H9 (cell line): Measurements from ENCODE around the gene FAIM2. TPM values are rescaled to one million over a fixed set of nuclear protein-coding genes. Genes with fewer than 3 reads are reported as not detected.

Experiments
- DNase-seq: peaks from one replicate; pipeline ENCODE4 v3.0.0-alpha.2; 2017
- H2AFZ ChIP-seq: one replicate; pipeline ENCODE4 v1.6.1; 2013; ENCODE audit warnings: mild to moderate bottlenecking, low read length, control low read depth, moderate library complexity
- H2AK5ac ChIP-seq: 2 replicates; pipeline ENCODE4 v1.6.1; 2013; ENCODE audit warnings: low read length, control low read depth, mixed read lengths; ENCODE audit not compliant: insufficient read length
- H2BK120ac ChIP-seq: one replicate; pipeline ENCODE4 v1.6.1; 2013; ENCODE audit warnings: low read depth, mild to moderate bottlenecking, low read length, control low read depth, inconsistent platforms; ENCODE audit not compliant: poor library complexity, severe bottlenecking
- H2BK12ac ChIP-seq: 2 replicates; pipeline ENCODE4 v1.6.1; 2013; ENCODE audit warnings: low read length, control low read depth, mixed read lengths, low read depth; ENCODE audit not compliant: insufficient read length
- H2BK15ac ChIP-seq: 2 replicates; pipeline ENCODE4 v1.6.1; 2013; ENCODE audit warnings: low read depth, low read length, control low read depth
- H2BK20ac ChIP-seq: one replicate; pipeline ENCODE4 v1.6.1; 2013; ENCODE audit warnings: low read depth, mild to moderate bottlenecking, low read length, control low read depth, inconsistent platforms; ENCODE audit not compliant: poor library complexity, severe bottlenecking
- H2BK5ac ChIP-seq: 2 replicates; pipeline ENCODE4 v1.6.1; 2013; ENCODE audit warnings: low read length, control low read depth, mixed read lengths; ENCODE audit not compliant: insufficient read length
- H3K14ac ChIP-seq: 2 replicates; pipeline ENCODE4 v1.6.1; 2013; ENCODE audit warnings: low read length, control low read depth; ENCODE audit not compliant: insufficient read depth
- H3K18ac ChIP-seq: 2 replicates; pipeline ENCODE4 v1.6.1; 2013; ENCODE audit warnings: low read depth, mild to moderate bottlenecking, mixed read lengths, low read length, control low read depth; ENCODE audit not compliant: insufficient read length
- H3K23ac ChIP-seq: 2 replicates; pipeline ENCODE4 v1.6.1; 2013; ENCODE audit warnings: low read length, control low read depth, mixed read lengths, low read depth; ENCODE audit not compliant: insufficient read length
- H3K23me2 ChIP-seq: 2 replicates; pipeline ENCODE4 v1.6.1; 2013; ENCODE audit warnings: low read depth, mild to moderate bottlenecking, mixed read lengths, low read length, control low read depth; ENCODE audit not compliant: insufficient read length, poor library complexity, severe bottlenecking
- H3K27ac ChIP-seq: 2 replicates; pipeline ENCODE4 v1.5.1; 2013; ENCODE audit warnings: low read length, control low read depth, mixed read lengths, low read depth; ENCODE audit not compliant: insufficient read length
- H3K27me3 ChIP-seq: 2 replicates; pipeline ENCODE4 v1.6.1; 2013; ENCODE audit warnings: low read length, control low read depth, inconsistent platforms; ENCODE audit not compliant: insufficient read depth
- H3K4ac ChIP-seq: 2 replicates; pipeline ENCODE4 v1.6.1; 2013; ENCODE audit warnings: low read depth, mild to moderate bottlenecking, control low read depth, inconsistent platforms, low read length, moderate library complexity
- H3K4me1 ChIP-seq: 2 replicates; pipeline ENCODE4 v1.6.1; 2013; ENCODE audit warnings: low read length, control low read depth, inconsistent platforms; ENCODE audit not compliant: insufficient read depth
- H3K4me2 ChIP-seq: 2 replicates; pipeline ENCODE4 v1.6.1; 2013; ENCODE audit warnings: low read length, control low read depth, mixed read lengths; ENCODE audit not compliant: insufficient read length, insufficient read depth
- H3K56ac ChIP-seq: 2 replicates; pipeline ENCODE4 v1.6.1; 2013; ENCODE audit warnings: low read depth, mild to moderate bottlenecking, mixed read lengths, low read length, control low read depth; ENCODE audit not compliant: insufficient read length
- H3K79me1 ChIP-seq: 2 replicates; pipeline ENCODE4 v1.6.1; 2013; ENCODE audit warnings: low read depth, mild to moderate bottlenecking, moderate library complexity, low read length, control low read depth, inconsistent platforms; ENCODE audit not compliant: insufficient read depth, poor library complexity, severe bottlenecking
- H3K79me2 ChIP-seq: 2 replicates; pipeline ENCODE4 v1.6.1; 2013; ENCODE audit warnings: low read length, control low read depth, inconsistent platforms; ENCODE audit not compliant: insufficient read depth
- H3K9ac ChIP-seq: 2 replicates; pipeline ENCODE4 v1.6.1; 2013; ENCODE audit warnings: low read length, control low read depth, mixed read lengths; ENCODE audit not compliant: insufficient read length; ENCODE audit errors: extremely low read depth
- H3K9me3 ChIP-seq: one replicate; pipeline ENCODE4 v1.6.1; 2013; ENCODE audit warnings: low read depth, low read length, inconsistent platforms; ENCODE audit not compliant: control insufficient read depth
- H3T11ph ChIP-seq: one replicate; pipeline ENCODE4 v1.6.1; 2013; ENCODE audit warnings: mild to moderate bottlenecking, low read length, control low read depth, inconsistent platforms
- H4K20me1 ChIP-seq: one replicate; pipeline ENCODE4 v1.6.1; 2013; ENCODE audit not compliant: control insufficient read depth, insufficient read length, insufficient read depth
- H4K5ac ChIP-seq: 2 replicates; pipeline ENCODE4 v1.6.1; 2013; ENCODE audit warnings: low read depth, mild to moderate bottlenecking, mixed read lengths, low read length, control low read depth; ENCODE audit not compliant: insufficient read length
- H4K8ac ChIP-seq: replicated peaks from 2 replicates; pipeline ENCODE4 v1.6.1; 2013; ENCODE audit warnings: low read length, control low read depth, mixed read lengths, low read depth; ENCODE audit not compliant: insufficient read length
- H4K91ac ChIP-seq: 2 replicates; pipeline ENCODE4 v1.6.1; 2013; ENCODE audit warnings: low read depth, mild to moderate bottlenecking, moderate library complexity, mixed read lengths, low read length, control low read depth; ENCODE audit not compliant: insufficient read length
- H3K27ac Mint-ChIP-seq, 3 experiments: 2 replicates in 2 of 3; 3 replicates in 1 of 3; pipeline ENCODE4 v1.8.0; 2020 to 2021; ENCODE audit warnings: mixed read lengths in 3 of 3, mild to moderate bottlenecking in 1 of 3, moderate library complexity in 1 of 3
- H3K27me3 Mint-ChIP-seq: 2 replicates; pipeline ENCODE4 v1.8.0; 2021; ENCODE audit warnings: low read depth, mild to moderate bottlenecking, moderate library complexity, mixed read lengths
- H3K36me3 Mint-ChIP-seq, 3 experiments: 2 replicates in 2 of 3; 3 replicates in 1 of 3; pipeline ENCODE4 v1.8.0; 2020 to 2021; ENCODE audit warnings: low read depth in 3 of 3, mixed read lengths in 3 of 3; ENCODE audit not compliant: insufficient read depth in 1 of 3
- H3K4me1 Mint-ChIP-seq, 2 experiments: 2 replicates each; pipeline ENCODE4 v1.8.0; 2020; ENCODE audit warnings: mixed read lengths in 2 of 2
- H3K4me3 Mint-ChIP-seq, 2 experiments: 2 replicates in 1 of 2; 3 replicates in 1 of 2; pipeline ENCODE4 v1.8.0; 2020 to 2021; ENCODE audit warnings: mild to moderate bottlenecking in 2 of 2, mixed read lengths in 2 of 2, moderate library complexity in 1 of 2
- H3K9me3 Mint-ChIP-seq, 2 experiments: 2 replicates in 1 of 2; 3 replicates in 1 of 2; pipeline ENCODE4 v1.8.0; 2020; ENCODE audit warnings: mild to moderate bottlenecking in 2 of 2, mixed read lengths in 2 of 2, moderate library complexity in 1 of 2
- WGBS: extraction: QIAGEN DNeasy Blood & Tissue Kit; methylation state at CpG from one replicate; pipeline ENCODE4 v1.1.7; 2013; ENCODE audit warnings: missing lambda C conversion rate, low lambda C conversion rate, mixed read lengths; ENCODE audit not compliant: insufficient read length; ENCODE audit errors: extremely low coverage; 5-methylcytosine and 5-hydroxymethylcytosine counted together
- total RNA-seq: library from RNA; stranded (reverse); gene quantifications from 2 replicates; pipeline ENCODE4 v1.2.1, GENCODE V29; 2021
- TF ChIP-seq, protein P1 (sequence below): fragments of 200-600 bp; sonication (generic); conservative IDR thresholded peaks from 3 replicates; pipeline ENCODE4 v1.8.0; 2021; ENCODE audit warnings: antibody characterized with exemption, mild to moderate bottlenecking

FAIM2 gene
- total RNA-seq, 1 experiment from 2014 or later: 0.42 TPM

DNA sequence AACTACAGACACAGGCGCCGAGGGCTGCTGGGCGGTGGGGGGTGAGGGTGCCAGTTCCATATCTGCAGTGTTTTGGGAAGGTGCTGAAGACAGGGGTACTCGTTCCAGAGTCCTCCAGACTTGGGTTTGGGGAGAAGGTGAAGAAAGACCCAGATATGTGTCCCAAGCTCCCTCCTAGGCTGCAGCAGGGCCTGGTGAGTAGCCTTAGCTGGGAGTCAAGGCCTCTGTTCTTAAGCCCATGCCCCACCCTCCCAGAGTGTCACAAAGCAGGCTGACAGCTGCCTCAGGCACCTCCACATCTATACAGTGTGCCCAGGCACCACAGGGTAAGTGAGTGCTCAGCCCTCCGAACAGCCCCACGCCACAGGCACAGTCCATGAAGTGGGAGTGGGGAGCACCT lies 79.7 kb downstream of the FAIM2 start:
- H2BK20ac ChIP-seq: no peak overlapping the region
- H3K9me3 ChIP-seq: no peaks in the 10 kb centered on the region
- no peak overlapping the region for H2AK5ac ChIP-seq
- H3K27ac ChIP-seq: no peak overlapping the region
- no peak overlapping the region for H4K5ac ChIP-seq
- no peak overlapping the region for H3T11ph ChIP-seq
- H2BK15ac ChIP-seq: no peak overlapping the region
- H3K27ac Mint-ChIP-seq: no peak overlapping the region
- no peak overlapping the region for H3K56ac ChIP-seq
- no peak overlapping the region for H3K14ac ChIP-seq
- no peak overlapping the region for H3K4ac ChIP-seq
- no peak for DNase-seq
- H3K9me3 Mint-ChIP-seq: no peaks in the 10 kb centered on the region; a peak in 1 of 5 replicates
- no peak overlapping the region for H3K9ac ChIP-seq
- peaks cover 13 to 14% (median 14%) of the 10 kb centered on the region in 3 experiments for H3K36me3 Mint-ChIP-seq
- H2BK12ac ChIP-seq: no peak overlapping the region
- H2AFZ ChIP-seq: no peak overlapping the region
- H4K8ac ChIP-seq: no peak overlapping the region
- no peak overlapping the region for H2BK120ac ChIP-seq
- H4K20me1 ChIP-seq: no peaks in the 10 kb centered on the region
- H3K18ac ChIP-seq: no peak overlapping the region
- H3K4me1 ChIP-seq: peaks cover 2% of the 10 kb centered on the region
- H2BK5ac ChIP-seq: no peak overlapping the region
- H3K4me2 ChIP-seq: no peak overlapping the region
- H3K27me3 Mint-ChIP-seq: no peaks in the 10 kb centered on the region
- peaks cover 40 to 63% of the 10 kb centered on the region in 2 experiments for H3K4me1 Mint-ChIP-seq
- no peak overlapping the region for H4K91ac ChIP-seq
- peaks cover 14% of the 10 kb centered on the region for H3K23me2 ChIP-seq
- H3K23ac ChIP-seq: no peak overlapping the region
- H3K27me3 ChIP-seq: no peaks in the 10 kb centered on the region
- TF ChIP-seq, protein P1, sequence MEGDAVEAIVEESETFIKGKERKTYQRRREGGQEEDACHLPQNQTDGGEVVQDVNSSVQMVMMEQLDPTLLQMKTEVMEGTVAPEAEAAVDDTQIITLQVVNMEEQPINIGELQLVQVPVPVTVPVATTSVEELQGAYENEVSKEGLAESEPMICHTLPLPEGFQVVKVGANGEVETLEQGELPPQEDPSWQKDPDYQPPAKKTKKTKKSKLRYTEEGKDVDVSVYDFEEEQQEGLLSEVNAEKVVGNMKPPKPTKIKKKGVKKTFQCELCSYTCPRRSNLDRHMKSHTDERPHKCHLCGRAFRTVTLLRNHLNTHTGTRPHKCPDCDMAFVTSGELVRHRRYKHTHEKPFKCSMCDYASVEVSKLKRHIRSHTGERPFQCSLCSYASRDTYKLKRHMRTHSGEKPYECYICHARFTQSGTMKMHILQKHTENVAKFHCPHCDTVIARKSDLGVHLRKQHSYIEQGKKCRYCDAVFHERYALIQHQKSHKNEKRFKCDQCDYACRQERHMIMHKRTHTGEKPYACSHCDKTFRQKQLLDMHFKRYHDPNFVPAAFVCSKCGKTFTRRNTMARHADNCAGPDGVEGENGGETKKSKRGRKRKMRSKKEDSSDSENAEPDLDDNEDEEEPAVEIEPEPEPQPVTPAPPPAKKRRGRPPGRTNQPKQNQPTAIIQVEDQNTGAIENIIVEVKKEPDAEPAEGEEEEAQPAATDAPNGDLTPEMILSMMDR: no peak
- no peak overlapping the region for H3K4me3 Mint-ChIP-seq
- peaks cover 2% of the 10 kb centered on the region; the same call in 1 of the 2 replicates for H3K79me2 ChIP-seq
- H3K79me1 ChIP-seq: peaks cover 4% of the 10 kb centered on the region
- WGBS: no CpG with 5 or more reads among the region's 6 CpGs
